H54 (cell line): ENCODE measurements around the gene MYH10.

ENCODE experiments used
- DNase-seq: peaks from one replicate; pipeline ENCODE4 v3.0.0; 2011; ENCODE audit warnings: low spot score, mixed read lengths; ENCODE audit not compliant: insufficient read length
- FAIRE-seq: peaks from 3 replicates; lab custom pipeline; 2011; peaks lifted over from hg19 to GRCh38; lab: Jason Lieb, UNC
- POLR2A ChIP-seq: IDR thresholded peaks from 2 replicates; pipeline ENCODE4 v1.6.1; 2011; ENCODE audit warnings: low read depth, mild to moderate bottlenecking, low read length

MYH10 gene

DNA sequence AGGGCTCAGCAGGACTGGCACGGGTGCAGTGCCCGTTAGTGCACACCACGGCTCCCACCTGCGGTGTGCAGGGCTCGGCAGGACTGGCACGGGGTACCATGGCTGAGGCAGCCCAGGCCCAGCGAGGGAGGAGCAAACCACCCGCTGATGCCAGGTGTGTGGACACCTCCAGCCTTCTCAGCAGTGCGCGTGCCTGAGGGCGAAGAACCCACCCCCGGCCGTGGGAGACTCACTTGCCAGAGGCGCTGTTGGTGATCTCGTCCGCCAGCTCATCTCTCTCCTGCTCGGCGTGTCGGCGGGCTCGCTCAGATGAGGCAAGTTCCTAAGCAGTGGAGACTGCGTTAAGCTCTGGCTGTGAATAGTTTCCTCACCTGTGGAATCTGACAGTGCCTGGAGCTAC, 149.4 kb downstream of the MYH10 start:
- no peak for TF ChIP-seq POLR2A
- FAIRE-seq (no peak), DNase-seq (no peak)

DNA sequence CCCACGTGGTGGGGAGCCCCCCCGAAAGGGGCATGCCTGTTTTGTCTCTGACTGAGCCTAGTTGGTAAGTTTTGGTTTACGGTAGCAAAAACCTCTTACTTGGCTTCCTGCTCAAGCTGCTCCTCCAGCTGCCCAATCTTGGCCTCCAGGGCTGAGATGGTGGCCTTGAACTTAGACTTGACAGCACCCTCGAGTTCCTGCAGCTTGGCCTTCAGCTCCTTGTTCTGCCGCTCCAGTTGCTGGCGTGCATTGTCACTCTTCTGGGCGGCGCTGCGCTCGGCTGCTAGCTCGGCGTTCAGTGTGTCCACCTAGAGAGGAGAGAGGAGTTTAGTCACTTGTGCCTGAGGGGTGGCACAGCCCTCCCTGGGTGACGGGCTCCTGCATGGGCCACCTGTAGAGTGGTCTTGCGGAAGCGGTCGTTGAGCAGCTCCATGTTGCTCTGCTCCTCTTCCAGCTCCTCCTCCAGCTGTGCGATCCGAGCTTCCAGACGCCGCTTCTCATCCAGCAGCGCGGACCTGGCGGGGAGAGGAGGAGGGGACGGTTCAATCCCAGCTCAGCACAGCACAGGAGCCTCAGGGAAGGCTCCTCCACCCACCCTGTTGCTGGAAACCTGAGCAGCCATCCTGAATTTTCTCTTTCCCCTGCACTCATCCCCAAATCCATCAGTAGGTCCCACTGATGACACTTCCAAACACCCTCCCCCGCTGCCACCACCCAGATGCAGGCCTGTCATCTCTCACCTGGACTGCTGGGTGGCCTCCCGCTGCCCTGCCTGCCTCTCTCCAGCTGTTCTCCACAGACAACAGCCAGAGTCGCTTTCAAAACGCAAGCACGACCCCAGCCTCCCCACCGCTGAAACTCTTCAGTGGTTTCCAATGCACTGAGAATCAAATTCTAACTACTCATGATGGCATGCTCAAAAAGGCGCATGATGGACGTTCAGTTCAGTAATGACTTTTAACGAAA, 150.2 kb downstream of the MYH10 start:
- DNase-seq (no peak), FAIRE-seq (no peak)
- no peak for TF ChIP-seq POLR2A

DNA sequence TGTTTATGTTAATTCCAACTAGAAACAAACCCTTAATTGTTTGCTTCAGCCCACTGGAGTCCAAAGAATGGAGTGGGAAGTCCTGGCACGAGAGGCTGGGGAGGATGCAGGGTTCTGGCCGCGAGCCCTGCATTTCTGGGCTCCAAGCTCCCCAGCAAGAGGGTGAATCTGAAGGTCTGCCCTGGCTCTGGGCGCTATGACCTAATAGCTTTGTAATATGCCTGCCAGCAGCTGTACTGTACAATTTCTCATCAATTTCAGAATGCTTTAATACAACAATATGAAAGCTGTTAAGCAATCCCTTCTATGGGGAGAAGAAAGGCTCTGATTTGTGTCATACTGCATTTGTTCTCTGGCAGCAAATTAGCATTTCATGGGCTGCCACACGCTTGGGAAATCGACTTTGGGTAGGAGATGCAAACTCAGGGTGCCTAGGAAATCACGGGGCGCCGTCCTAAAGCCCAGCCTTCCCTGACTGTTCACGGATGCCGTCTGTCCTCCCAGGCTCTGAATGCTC, 151.0 kb downstream of the MYH10 start:
- FAIRE-seq (no peak), DNase-seq (no peak)
- no peak for TF ChIP-seq POLR2A

DNA sequence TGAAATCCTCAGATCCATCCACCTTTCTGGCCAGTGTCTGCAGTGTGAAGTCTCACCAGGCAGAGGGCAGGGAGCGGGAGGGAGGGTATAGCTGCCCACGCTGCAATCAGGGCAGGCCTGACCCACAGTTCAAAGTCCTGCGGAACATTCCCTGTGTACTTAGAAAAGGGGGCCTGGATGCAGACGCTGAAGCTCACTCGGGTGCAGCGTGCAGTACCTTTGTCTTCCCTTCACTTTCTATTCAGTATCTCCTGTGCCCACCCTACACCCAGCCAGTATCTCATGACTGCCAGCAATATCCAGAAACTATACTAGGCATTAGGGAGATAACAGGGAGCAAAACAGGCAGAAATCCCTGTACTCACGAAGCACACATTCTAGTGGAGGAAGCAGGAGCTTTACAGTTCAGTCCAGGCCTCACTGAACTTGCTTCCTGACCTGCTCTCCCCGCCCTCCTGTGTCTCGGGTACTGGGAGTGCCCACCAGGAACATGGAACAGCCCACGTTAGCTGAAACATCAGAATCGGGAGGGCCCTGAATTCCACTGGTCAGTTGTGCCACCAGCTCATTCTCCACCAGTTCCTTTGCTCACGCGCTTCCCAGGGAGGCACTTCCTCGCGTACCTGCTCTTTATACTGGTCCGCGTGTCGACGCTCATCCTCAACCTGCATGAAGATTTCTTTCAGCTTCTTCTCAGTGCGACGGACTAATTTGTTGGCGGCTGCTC, 152.6 kb downstream of the MYH10 start:
- DNase-seq, result no peak
- TF ChIP-seq POLR2A, result no peak
- FAIRE-seq, result no peak

DNA sequence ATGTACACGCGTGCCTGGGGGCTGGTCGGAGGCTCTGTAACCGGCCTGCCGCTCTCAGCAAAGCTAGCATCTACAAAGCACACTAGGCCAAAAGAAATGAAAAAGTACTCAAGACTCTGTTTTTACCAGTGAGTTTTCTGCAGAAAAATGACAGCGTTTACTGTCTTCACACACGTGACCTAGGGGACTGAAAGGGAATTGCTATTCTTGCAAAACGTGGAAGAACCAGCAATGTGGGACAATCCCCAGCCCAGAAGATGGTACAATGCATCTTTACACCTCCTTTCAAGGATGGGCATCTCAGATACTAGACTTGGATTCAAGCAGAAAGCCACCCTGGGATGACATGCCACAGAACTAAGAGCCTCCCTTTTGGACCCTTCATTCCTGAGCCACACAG, 153.4 kb downstream of the MYH10 start:
- FAIRE-seq, result no peak
- no peak for DNase-seq
- TF ChIP-seq POLR2A, result no peak

DNA sequence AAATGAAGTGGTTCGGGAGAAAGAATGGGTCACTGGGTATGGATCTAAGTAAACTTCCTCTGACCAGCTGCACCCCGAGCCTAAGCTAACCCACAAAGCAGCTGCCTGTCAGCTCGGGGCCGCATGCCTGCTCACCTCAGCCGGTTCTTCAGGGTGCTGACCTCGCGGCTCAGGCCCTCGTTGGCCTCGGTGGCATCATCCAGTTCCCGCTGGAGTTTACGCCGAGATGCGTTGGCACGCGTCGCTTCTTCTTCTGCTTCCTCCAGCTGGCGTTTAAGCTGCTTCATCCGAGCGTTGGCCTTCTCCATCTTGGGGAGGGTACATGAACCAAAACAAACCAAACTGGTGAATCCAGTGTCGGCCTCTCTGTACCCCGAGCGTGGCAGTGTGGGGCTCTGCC, 153.8 kb downstream of the MYH10 start:
- DNase-seq (no peak), FAIRE-seq (no peak)
- TF ChIP-seq POLR2A, result no peak

DNA sequence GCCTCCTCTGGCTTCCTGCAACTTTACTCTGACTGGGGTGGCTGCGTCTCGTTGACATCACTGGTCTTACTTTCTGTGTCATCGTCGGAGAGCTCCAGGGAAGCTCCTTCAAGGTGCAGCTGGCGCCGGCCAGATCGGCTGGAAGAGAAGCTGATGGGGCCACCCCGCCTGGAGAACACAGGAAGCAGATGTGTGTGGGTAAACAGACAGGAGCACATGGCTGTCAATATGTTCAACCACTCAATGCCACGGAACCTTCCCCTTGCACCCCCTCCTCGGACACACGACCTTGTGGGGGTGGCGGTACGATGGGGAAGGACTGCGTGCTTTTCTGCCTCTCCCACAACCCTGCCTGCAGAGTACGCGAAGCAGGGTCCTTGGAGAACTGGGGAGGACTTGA, 154.7 kb downstream of the MYH10 start:
- FAIRE-seq, result no peak
- no peak for DNase-seq
- no peak for TF ChIP-seq POLR2A

DNA sequence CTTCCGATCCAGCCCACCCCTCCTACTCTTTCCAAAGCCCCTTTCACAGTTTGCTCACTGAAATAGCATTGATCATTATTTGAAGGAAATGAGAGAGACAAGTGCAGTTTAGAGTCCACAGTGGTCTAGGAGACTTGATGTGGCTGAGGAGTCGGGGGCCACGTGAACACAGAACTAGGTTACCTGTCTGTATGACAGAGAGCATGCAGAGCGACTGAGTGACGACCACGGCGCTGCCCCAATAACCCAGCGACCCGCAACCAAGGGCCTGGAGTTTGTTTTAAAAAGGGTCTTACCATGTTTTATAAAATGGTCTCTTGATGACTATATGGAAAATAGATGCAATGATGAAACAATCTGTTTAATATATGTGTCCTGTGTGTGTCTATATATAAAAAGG, 155.3 kb downstream of the MYH10 start:
- FAIRE-seq, result no peak
- DNase-seq, result no peak
- TF ChIP-seq POLR2A, result no peak

DNA sequence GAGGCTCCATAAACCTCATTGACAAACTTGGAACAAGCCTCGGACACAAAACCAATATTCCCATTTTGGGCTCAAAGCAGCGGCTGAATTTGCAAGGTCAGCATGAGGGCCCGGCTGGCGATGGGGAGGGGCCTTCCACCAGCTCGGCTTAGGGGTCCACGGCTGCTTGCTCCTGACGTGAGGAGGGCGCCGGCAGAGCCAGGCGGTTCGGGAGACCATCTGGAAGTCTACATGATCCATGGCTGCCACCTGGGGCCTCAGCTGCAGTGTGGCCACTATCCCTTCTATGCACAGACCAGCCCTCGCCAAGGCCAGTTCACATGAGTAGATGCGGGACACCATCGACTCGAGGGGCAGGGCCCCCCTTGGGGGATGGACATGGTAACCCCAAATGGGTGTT, 155.7 kb downstream of the MYH10 start:
- DNase-seq (no peak), FAIRE-seq (no peak)
- TF ChIP-seq POLR2A, result no peak

DNA sequence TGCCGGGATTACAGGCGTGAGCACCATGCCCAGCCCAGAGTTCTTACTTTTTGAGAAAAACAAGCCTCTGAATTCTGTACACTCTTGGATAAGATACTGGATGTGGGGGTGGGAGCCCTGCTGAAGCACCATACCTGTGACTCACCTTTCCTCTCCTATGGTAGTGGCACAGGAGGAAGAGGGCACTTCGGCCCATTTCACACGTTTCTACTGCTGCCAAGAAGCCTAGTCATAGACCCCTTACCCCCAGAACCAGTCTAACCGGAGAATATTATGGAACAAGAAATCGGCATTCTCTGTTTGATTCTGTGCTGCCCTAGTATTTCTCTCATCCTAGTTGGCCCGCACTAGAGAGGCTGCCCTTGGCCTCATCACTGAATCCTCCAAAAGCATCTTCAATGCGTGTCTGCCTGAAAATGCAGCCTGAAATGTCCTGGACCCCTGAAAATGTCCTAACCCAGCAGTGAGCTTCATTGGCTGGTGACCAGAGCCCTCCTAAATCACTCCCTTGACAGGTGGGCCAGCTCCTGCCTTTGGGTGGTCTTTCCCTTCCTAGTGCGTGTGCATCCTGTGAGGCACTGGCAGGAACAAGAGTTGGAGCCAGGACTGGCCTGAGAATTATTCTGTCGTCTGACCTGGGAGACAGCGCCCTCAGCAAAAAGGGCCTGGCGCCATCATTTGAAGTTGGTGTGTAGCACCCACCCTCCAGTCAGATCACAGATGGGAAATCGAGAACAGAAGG, 156.9 kb downstream of the MYH10 start:
- FAIRE-seq (no peak), DNase-seq (no peak)
- no peak for TF ChIP-seq POLR2A

DNA sequence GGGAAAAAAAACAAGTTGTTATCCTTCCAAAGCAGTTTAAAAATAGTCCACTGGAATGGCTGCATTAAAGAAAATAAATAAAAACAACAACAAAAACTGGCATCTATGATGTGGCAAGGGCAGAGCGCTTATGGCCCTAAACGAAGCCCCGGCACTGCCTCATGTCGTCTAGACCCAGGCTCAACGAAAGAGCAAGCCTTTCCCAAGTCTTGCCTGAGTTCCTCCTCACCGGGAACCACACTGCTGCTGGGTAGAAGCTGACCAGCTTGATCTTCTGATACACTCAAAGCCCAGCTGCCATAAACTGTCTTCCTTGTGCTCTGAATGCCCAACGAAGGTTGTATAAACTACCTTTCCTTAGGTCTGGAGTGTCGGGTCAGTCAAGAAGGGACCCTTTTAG, 157.9 kb downstream of the MYH10 start:
- no peak for FAIRE-seq
- TF ChIP-seq POLR2A, result no peak
- DNase-seq, result no peak

DNA sequence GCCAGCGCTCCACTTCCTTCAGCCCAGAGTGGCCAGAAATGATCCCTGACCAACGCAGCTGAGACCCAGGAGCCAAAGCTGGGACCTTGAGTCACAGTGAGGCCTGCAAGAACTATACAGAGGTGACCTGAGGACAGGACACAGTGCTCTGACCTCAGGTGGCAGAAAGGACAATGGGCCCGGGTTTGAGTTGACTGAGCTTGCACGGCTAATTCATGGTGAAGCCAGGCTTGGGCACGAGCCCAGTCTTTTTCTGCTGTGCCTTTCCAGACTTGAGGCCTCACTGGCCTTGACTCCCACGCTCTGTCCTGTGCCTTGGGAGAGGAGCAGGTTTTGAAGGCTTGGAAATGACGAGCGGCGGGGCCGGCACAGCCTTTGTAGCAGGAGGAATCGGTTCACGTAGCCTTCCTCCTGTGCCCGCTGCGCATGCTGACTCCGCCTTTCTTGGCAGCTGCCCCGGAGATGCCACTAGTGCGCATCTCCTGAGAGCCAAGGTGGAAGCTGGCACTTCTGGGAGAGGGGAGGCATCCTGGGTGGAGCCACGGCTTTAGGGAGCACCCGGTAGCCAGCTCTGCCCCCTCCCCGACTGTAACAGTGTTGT, 160.0 kb downstream of the MYH10 start:
- FAIRE-seq, result no peak
- DNase-seq, result no peak

DNA sequence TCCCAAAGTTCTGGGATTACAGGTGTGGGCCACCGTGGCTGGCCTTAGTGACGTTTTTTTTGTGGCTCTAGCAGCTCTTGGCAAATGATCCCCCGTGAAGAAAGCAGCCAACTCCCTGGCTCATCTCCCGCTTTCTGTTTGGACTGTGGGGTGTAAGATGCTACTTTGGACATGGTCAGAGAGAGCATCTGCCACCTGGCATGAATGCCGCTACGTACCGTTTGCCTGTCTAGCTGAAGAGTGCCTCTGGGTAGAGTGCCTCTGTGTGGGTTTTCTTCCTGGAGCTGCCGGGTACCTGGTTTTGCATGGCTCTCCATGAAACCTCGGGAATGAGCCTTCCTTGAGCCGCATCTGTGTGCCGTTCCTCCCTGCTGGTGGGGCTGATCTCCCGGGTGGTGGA, 160.6 kb downstream of the MYH10 start:
- DNase-seq (no peak), FAIRE-seq (no peak)
- TF ChIP-seq POLR2A, result no peak

More for the DNA sequence above, 160.0 kb downstream of the MYH10 start:
- TF ChIP-seq POLR2A, result no peak
